ENCODE data around the gene TDRKH.
"Not testable (repeated sequence)": the region's sequence is repeated elsewhere in the genome, so short reads cannot be mapped to it uniquely, and the experiment has no call there.

The TDRKH gene

DNA sequence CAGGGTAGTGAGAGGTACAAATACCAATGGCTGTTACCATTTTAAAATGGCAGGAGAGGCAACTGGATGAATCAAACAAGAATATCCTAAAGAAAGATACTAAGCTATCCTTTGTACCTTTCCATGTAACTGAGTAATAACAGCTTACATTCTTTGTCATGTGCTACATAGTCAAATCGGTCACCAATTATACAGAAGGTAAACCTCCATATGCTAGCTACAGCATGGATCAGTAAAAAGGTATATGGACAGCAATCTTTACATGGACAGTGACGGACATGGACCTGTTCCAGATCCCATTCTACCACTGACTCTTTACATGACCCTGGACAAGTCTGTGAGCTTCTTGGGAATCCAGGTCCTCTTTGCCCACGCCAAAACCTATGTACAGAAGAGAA, 13.6 kb downstream of the TDRKH start:
- TF ChIP-seq, protein P1, sequence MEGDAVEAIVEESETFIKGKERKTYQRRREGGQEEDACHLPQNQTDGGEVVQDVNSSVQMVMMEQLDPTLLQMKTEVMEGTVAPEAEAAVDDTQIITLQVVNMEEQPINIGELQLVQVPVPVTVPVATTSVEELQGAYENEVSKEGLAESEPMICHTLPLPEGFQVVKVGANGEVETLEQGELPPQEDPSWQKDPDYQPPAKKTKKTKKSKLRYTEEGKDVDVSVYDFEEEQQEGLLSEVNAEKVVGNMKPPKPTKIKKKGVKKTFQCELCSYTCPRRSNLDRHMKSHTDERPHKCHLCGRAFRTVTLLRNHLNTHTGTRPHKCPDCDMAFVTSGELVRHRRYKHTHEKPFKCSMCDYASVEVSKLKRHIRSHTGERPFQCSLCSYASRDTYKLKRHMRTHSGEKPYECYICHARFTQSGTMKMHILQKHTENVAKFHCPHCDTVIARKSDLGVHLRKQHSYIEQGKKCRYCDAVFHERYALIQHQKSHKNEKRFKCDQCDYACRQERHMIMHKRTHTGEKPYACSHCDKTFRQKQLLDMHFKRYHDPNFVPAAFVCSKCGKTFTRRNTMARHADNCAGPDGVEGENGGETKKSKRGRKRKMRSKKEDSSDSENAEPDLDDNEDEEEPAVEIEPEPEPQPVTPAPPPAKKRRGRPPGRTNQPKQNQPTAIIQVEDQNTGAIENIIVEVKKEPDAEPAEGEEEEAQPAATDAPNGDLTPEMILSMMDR (conservative IDR thresholded peaks at IDR 0.05; ENCODE audit: low read depth, low read length) = no peak
- H3K4me3 ChIP-seq (ENCODE audit: low read depth, low read length) = no peak overlapping the region
- DNase-seq (ENCODE audit: low read depth) = no peak

DNA sequence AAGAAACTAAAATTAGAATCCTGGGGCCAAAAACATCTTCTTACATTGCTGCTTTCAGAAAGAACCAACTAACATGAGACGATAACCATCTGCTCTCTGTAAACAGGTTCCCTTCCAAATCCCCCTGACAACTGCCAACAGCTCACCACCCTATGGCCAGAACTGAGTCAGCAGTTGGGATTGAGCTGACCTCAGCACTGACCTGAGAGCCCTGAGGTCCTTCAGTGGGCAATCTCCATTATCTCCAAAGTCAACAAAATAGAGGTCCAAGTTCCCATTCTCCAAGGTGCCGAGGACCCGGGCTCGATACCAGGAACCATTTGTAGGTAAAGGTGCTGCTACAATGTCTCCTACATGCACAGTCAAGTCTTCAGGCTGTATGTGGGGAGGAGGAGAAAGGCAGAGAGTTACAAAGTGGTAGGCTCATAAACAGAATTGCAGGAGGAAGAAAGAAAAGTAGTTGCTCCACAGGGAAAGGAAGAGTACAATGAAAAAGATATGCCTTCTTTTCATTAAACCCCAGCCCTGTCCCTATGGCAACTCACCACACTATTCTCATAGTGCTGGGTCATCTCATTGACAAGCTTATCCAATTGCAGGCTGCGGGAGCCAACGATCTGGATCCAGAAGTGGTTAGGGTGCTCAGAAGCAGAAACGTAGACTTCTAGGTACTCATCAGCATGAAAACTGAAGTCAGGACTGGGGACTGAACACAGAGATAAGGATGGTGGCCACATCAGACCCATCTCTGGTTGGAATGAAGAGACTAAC, 14.2 kb downstream of the TDRKH start:
- DNase-seq (ENCODE audit: low read depth) = no peak
- H3K4me3 ChIP-seq (ENCODE audit: low read depth, low read length) = no peak overlapping the region
- TF ChIP-seq, protein P1 (conservative IDR thresholded peaks at IDR 0.05; ENCODE audit: low read depth, low read length) = no peak

DNA sequence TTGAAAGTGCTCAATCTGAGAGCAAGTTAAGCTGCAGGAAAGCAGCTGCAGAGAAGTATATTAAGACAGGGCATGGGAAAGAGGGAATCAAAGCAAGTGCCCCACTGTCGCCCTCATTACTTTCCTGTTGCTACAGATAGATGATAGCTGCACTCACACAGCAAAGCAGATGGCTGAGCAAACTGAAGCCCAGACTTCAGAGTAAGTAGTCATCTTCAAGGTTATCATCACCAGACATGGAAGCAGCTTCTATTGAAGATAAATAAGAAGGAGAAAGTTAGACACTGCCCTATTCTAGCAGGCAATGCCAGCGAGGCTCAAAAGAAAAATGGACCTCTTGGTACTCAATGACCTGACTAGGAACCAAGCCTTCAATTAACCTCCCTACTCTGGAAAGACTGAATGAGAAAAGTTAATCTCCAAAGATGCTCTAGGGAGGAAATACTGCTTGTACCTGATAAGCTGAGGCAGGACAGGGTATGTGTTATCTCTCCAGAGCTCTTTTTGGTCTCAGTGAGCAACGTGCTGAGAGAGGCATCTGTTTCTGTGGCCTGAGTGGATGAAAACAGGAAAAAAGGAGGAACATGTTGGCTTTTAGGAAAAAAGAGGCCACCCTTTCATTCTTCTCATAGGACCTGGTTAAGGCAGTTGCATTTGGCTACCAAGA, 15.9 kb downstream of the TDRKH start:
- DNase-seq (ENCODE audit: low read depth) = no peak
- no peak overlapping the region for H3K4me3 ChIP-seq (ENCODE audit: low read depth, low read length)
- TF ChIP-seq, protein P1 (conservative IDR thresholded peaks at IDR 0.05; ENCODE audit: low read depth, low read length) = no peak

DNA sequence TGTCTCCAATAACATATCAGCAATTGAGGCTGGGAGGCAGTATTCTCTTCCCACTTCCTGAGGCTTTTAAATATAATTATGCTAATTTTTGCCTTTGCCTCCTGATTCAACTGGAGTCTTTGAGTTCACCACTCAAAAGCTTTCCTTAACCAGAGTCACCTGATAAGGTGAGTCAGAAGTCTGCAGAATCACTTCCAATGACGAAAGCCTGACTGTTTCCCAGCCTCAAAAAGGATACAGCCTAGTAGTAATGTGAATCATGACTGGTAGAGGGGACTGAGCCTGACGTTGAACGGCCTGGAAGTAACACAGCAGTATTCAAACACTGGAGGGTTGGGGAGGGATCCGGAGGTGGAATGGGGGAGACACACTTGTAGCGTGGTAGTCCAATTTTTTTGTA, 16.6 kb downstream of the TDRKH start:
- DNase-seq (ENCODE audit: low read depth) = peak; percentile 53
- no peak overlapping the region for H3K4me3 ChIP-seq (ENCODE audit: low read depth, low read length)
- TF ChIP-seq, protein P1 (conservative IDR thresholded peaks at IDR 0.05; ENCODE audit: low read depth, low read length) = no peak

DNA sequence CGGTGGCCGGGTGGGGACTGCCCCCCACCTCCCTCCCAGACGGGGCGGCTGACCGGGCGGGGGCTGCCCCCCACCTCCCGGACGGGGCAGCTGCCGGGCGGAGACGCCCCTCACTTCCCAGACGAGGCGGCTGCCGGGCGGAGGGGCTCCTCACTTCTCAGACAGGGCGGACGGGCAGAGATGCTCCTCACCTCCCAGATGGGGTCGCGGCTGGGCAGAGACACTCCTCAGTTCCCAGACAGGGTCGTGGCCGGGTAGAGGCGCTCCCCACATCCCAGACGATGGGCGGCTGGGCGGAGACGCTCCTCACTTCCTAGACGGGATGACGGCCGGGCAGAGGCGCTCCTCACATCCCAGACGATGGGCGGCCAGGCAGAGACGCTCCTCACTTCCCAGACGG, 21.0 kb downstream of the TDRKH start:
- not testable (repeated sequence) for H3K4me3 ChIP-seq (ENCODE audit: low read depth, low read length)

DNA sequence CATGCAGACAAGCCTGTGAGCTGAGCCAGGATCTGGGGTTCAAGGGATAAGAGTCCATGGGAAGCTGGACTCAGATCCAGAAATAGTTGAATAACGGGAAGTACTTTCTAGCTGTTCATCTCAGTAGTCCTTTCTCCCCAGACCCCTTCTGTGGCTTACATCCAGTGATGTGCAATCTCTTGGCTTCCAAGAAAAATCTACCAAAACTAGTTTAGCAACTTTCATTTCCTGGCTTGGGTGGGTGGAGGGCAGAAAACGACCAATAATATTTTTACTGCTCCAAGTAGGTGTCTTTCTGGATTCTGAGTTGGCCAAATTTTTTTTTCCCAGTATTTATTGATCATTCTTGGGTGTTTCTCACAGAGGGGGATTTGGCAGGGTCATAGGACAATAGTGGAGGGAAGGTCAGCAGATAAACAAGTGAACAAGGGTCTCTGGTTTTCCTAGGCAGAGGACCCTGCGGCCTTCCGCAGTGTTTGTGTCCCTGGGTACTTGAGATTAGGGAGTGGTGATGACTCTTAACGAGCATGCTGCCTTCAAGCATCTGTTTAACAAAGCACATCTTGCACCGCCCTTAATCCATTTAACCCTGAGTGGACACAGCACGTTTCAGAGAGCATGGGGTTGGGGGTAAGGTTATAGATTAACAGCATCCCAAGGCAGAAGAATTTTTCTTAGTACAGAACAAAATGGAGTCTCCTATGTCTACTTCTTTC, 21.8 kb downstream of the TDRKH start:
- H3K4me3 ChIP-seq (ENCODE audit: low read depth, low read length); DNase-seq (ENCODE audit: low read depth): not testable (repeated sequence)

More for the DNA sequence above, 21.0 kb downstream of the TDRKH start:
- not testable (repeated sequence) for DNase-seq (ENCODE audit: low read depth)

DNA sequence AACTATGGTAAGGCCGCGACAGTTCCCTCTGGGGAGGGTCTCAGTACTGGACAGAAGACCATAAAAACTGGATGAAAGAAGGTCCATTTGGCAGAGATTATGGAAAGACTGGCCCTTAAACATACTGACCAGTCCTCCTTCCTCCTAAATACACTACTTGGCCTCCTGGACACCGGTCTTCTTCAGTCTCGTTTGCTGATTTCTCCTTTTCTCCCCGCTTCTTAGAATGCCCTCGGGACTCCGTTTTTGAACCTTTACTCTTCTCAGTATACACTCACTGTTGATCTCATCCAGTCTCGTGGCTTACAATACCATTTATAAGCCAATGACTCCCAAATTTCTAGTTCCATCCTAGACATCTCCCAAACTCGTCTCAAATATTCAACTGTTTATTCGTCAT, 26.3 kb downstream of the TDRKH start:
- TF ChIP-seq, protein P1 (conservative IDR thresholded peaks at IDR 0.05; ENCODE audit: low read depth, low read length) = no peak
- DNase-seq (ENCODE audit: low read depth) = peak; percentile 4
- H3K4me3 ChIP-seq (ENCODE audit: low read depth, low read length) = peak overlapping the region; percentile 95

Measured in choroid plexus epithelial cell (primary cell).